Type B pancreatic cell (in vitro differentiated cells): ENCODE measurements around the gene PALM. TPM values are rescaled to one million over a fixed set of nuclear protein-coding genes. Genes with fewer than 3 reads are reported as not detected.

Experiments
- DNase-seq: peaks from one replicate; pipeline ENCODE4 v3.0.0; 2021; ENCODE audit warnings: mixed read lengths; ENCODE audit not compliant: unreplicated experiment; ENCODE audit errors: extremely low spot score
- H3K27ac Mint-ChIP-seq: 2 replicates; pipeline ENCODE4 v1.8.0; 2021; ENCODE audit warnings: mild to moderate bottlenecking, mixed read lengths
- H3K27me3 Mint-ChIP-seq: 2 replicates; pipeline ENCODE4 v1.8.0; 2021; ENCODE audit warnings: mixed read lengths
- H3K36me3 Mint-ChIP-seq: 2 replicates; pipeline ENCODE4 v1.8.0; 2021; ENCODE audit warnings: mixed read lengths
- H3K4me1 Mint-ChIP-seq: one replicate; pipeline ENCODE4 v1.8.0; 2021; ENCODE audit warnings: mixed read lengths; ENCODE audit not compliant: unreplicated experiment
- H3K4me3 Mint-ChIP-seq: 2 replicates; pipeline ENCODE4 v1.8.0; 2021; ENCODE audit warnings: mild to moderate bottlenecking, mixed read lengths
- H3K9me3 Mint-ChIP-seq: 2 replicates; pipeline ENCODE4 v1.8.0; 2021; ENCODE audit warnings: mixed read lengths
- total RNA-seq: library from RNA; stranded (reverse); gene quantifications from 2 replicates; pipeline ENCODE4 v1.2.1, GENCODE V29; 2021; ENCODE audit warnings: low replicate concordance
- TF ChIP-seq, protein P1 (sequence below): fragments of 200-600 bp; sonication (generic); conservative IDR thresholded peaks from 2 replicates; pipeline ENCODE4 v1.5.0; 2021; ENCODE audit warnings: antibody characterized with exemption, mild to moderate bottlenecking

PALM gene
- total RNA-seq, 1 donor from 2014 or later: 64.1 TPM

DNA sequence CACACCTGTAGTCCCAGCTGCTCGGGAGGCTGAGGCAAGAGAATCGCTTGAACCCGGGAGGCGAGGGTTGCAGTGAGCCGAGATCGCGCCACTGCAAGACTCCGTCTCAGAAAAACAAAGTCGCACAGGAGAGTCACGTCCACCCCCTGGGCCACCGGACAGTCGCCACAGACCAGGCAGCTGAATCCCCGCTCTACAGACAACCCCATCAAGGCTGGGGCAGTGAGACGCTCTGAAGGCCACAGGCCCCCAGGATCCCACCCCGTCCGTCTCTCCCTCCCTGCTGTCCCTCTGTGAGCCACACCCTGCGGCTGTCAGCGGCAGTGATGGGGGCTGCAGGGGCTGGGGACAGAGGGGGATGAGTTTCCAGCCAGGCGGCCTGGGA, 73.1 kb downstream of the PALM start:
- H3K4me3 Mint-ChIP-seq: no peak overlapping the region

GRCh38 chr19:782185-782877, 73.6 kb downstream of the PALM start:
- Mint-ChIP-seq H3K36me3 (no peaks in the 10 kb centered on the region), H3K27me3 (no peaks in the 10 kb centered on the region), H3K9me3 (no peaks in the 10 kb centered on the region), H3K4me3 (peak overlapping the region; percentile 64), H3K27ac (peak overlapping the region; percentile 74), H3K4me1 (peaks cover 16% of the 10 kb centered on the region)
- DNase-seq: peak; percentile 71
- TF ChIP-seq, protein P1, sequence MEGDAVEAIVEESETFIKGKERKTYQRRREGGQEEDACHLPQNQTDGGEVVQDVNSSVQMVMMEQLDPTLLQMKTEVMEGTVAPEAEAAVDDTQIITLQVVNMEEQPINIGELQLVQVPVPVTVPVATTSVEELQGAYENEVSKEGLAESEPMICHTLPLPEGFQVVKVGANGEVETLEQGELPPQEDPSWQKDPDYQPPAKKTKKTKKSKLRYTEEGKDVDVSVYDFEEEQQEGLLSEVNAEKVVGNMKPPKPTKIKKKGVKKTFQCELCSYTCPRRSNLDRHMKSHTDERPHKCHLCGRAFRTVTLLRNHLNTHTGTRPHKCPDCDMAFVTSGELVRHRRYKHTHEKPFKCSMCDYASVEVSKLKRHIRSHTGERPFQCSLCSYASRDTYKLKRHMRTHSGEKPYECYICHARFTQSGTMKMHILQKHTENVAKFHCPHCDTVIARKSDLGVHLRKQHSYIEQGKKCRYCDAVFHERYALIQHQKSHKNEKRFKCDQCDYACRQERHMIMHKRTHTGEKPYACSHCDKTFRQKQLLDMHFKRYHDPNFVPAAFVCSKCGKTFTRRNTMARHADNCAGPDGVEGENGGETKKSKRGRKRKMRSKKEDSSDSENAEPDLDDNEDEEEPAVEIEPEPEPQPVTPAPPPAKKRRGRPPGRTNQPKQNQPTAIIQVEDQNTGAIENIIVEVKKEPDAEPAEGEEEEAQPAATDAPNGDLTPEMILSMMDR: no peak

More for the DNA sequence above, 73.1 kb downstream of the PALM start:
- peak overlapping the region; percentile 26 for H3K27ac Mint-ChIP-seq
- TF ChIP-seq, protein P1: no peak
- no peaks in the 10 kb centered on the region for H3K27me3 Mint-ChIP-seq
- no peak for DNase-seq
- no peaks in the 10 kb centered on the region for H3K36me3 Mint-ChIP-seq
- H3K9me3 Mint-ChIP-seq: no peaks in the 10 kb centered on the region
- H3K4me1 Mint-ChIP-seq: peaks cover 16% of the 10 kb centered on the region

DNA sequence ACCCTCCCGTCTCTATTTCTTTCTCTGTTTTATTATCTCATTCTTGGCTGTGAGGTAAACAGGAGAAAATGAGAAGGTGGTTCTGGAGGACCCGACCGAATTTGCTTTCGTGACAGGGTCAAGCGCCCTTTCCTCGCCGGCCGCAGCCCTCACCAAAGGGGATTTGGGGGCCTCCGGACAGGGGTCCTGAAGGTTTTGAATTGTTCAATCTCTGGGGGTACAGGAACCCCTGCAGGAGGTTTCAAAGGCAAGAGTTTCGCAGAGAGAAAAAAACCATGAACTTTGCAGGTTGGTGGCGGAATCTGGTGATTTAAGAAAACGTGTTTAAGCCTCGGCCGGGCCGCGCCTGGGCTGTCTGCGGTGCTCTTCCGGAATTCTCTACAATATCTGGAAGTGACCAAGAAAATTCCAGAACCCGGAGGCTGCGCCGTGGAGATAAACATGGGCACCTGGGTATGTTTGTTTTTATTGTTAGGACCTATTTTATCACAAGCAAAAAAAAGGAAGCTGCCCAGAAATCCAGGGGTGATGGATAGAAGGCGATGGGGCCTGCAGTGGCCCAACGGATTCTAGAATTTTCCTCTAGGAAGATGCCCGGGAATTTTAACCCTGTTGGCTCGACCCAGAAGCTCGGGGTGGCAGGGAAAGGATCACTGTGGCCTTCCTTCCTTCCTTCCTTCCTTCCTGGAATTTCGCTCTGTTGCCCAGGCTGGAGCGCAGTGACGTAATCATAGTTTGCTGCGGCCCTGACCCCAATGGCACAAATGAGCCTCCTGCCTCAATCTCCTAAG, 74.3 kb downstream of the PALM start:
- H3K27ac Mint-ChIP-seq: peak overlapping the region; percentile 74
- no peaks in the 10 kb centered on the region for H3K27me3 Mint-ChIP-seq
- H3K4me3 Mint-ChIP-seq: peak overlapping the region; percentile 64

GRCh38 chr19:784541-784940, 75.8 kb downstream of the PALM start:
- TF ChIP-seq, protein P1: no peak
- H3K36me3 Mint-ChIP-seq: no peaks in the 10 kb centered on the region
- H3K27me3 Mint-ChIP-seq: no peaks in the 10 kb centered on the region
- H3K4me1 Mint-ChIP-seq: peaks cover 20% of the 10 kb centered on the region
- no peak overlapping the region for H3K4me3 Mint-ChIP-seq
- no peak for DNase-seq
- peak overlapping the region; percentile 29 for H3K27ac Mint-ChIP-seq
- no peaks in the 10 kb centered on the region for H3K9me3 Mint-ChIP-seq

More for the DNA sequence above, 74.3 kb downstream of the PALM start:
- H3K4me1 Mint-ChIP-seq: peaks cover 16% of the 10 kb centered on the region
- no peak for DNase-seq
- no peaks in the 10 kb centered on the region for H3K36me3 Mint-ChIP-seq
- TF ChIP-seq, protein P1: no peak
- no peaks in the 10 kb centered on the region for H3K9me3 Mint-ChIP-seq

DNA sequence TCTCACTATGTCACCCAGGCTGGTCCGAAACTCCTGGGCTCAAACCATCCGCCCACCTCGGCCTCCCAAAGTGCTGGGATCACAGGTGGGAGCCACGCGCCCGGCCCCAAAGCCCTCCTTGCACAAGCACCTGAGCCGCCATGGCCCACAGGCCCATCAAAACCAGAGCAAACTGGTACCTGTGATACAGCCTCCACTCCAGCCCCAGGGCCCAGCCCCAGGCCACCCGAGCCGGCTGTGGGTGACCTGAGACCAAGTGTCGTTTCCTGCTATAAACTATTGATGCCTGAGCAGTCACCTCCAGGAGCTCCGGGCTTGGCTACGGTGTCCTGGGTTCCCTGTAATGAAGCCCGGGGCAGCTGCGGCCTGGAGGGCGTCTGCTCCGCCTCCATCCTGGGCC, 78.8 kb downstream of the PALM start:
- H3K27ac Mint-ChIP-seq: no peak overlapping the region
- H3K4me3 Mint-ChIP-seq: no peak overlapping the region
- no peaks in the 10 kb centered on the region for H3K27me3 Mint-ChIP-seq

More for the DNA sequence above, 78.8 kb downstream of the PALM start:
- no peak for DNase-seq
- Mint-ChIP-seq H3K4me1 (peaks cover 24% of the 10 kb centered on the region), H3K36me3 (no peaks in the 10 kb centered on the region), H3K9me3 (no peaks in the 10 kb centered on the region)
- TF ChIP-seq, protein P1: no peak
